Measurements from ENCODE around the gene CCNB1.
A peak's percentile ranks its signal among the peaks of the same experiment; 100 is the strongest.
"Not testable (repeated sequence)": the region's sequence is repeated elsewhere in the genome, so short reads cannot be mapped to it uniquely, and the experiment has no call there.

Gene CCNB1

GRCh38 chr5:69166686-69167492 is at the start of gene CCNB1:
TSS of gene CCNB1 (plus strand) at chr5:69167150. CDS start at chr5:69167263, 113 bp downstream.
- Histone ChIP-seq H3K4me3 (ENCODE audit: insufficient read length, low read depth) (peak within 1 kb of the TSS; percentile 95), H3K9me3 (ENCODE audit: insufficient read depth, low read length) (no peaks in the 10 kb centered on the region), H3K9ac (ENCODE audit: insufficient read length, low read depth) (peak within 1 kb of the TSS; percentile 96), H3K27me3 (ENCODE audit: insufficient read depth, insufficient read length) (no peaks in the 10 kb centered on the region), H3K4me1 (ENCODE audit: insufficient read depth, insufficient read length) (no peaks in the 10 kb centered on the region), H3K36me3 (ENCODE audit: insufficient read depth, insufficient read length, low read length) (peaks cover 38% of the 10 kb centered on the region)
- TF ChIP-seq YY1 (IDR thresholded peaks at IDR 0.05; ENCODE audit: insufficient read depth, insufficient read length) (no peak), SUZ12 (IDR thresholded peaks at IDR 0.05; ENCODE audit: extremely low read depth, insufficient read depth, insufficient read length) (no peak), ZNF274 (IDR thresholded peaks at IDR 0.05; ENCODE audit: low read depth, low read length) (no peak)
- DNase-seq (ENCODE audit: low read depth, low spot score) = peak; percentile 92

DNA sequence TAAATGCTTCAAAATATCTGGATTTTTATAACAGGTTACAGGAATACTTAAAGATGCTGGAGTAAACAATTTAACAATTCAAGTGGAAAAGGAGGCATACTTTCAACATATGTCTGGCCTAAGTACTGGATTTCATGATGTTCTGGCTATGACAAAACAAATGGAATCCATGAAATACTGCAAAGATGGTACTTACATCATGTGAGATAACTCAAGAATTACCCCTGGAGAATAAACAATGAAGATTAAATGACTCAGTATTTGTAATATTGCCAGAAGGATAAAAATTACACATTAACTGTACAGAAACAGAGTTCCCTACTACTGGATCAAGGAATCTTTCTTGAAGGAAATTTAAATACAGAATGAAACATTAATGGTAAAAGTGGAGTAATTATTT is 37.5 kb upstream of the CCNB1 start:
- peaks cover 35% of the 10 kb centered on the region for H3K36me3 ChIP-seq (ENCODE audit: insufficient read depth, insufficient read length, low read length)
- H3K4me3 ChIP-seq (ENCODE audit: insufficient read length, low read depth) = no peak overlapping the region
- TF ChIP-seq ZNF274 (IDR thresholded peaks at IDR 0.05; ENCODE audit: low read depth, low read length) = no peak
- TF ChIP-seq YY1 (IDR thresholded peaks at IDR 0.05; ENCODE audit: insufficient read depth, insufficient read length) = no peak
- no peak for TF ChIP-seq SUZ12 (IDR thresholded peaks at IDR 0.05; ENCODE audit: extremely low read depth, insufficient read depth, insufficient read length)
- H3K9ac ChIP-seq (ENCODE audit: insufficient read length, low read depth) = no peak overlapping the region
- no peaks in the 10 kb centered on the region for H3K4me1 ChIP-seq (ENCODE audit: insufficient read depth, insufficient read length)
- no peaks in the 10 kb centered on the region for H3K27me3 ChIP-seq (ENCODE audit: insufficient read depth, insufficient read length)
- DNase-seq (ENCODE audit: low read depth, low spot score) = no peak
- H3K9me3 ChIP-seq (ENCODE audit: insufficient read depth, low read length) = no peaks in the 10 kb centered on the region

- Histone ChIP-seq H3K9ac (ENCODE audit: insufficient read length, low read depth) (no peak overlapping the region), H3K36me3 (ENCODE audit: insufficient read depth, insufficient read length, low read length) (peaks cover 31% of the 10 kb centered on the region), H3K27me3 (ENCODE audit: insufficient read depth, insufficient read length) (no peaks in the 10 kb centered on the region), H3K4me1 (ENCODE audit: insufficient read depth, insufficient read length) (no peaks in the 10 kb centered on the region), H3K9me3 (ENCODE audit: insufficient read depth, low read length) (no peaks in the 10 kb centered on the region), H3K4me3 (ENCODE audit: insufficient read length, low read depth) (no peak overlapping the region)
- no peak for DNase-seq (ENCODE audit: low read depth, low spot score)
- no peak for TF ChIP-seq ZNF274 (IDR thresholded peaks at IDR 0.05; ENCODE audit: low read depth, low read length)
- TF ChIP-seq SUZ12 (IDR thresholded peaks at IDR 0.05; ENCODE audit: extremely low read depth, insufficient read depth, insufficient read length) = no peak
- TF ChIP-seq YY1 (IDR thresholded peaks at IDR 0.05; ENCODE audit: insufficient read depth, insufficient read length) = no peak
Measured at GRCh38 chr5:69130241-69130640, 36.7 kb upstream of the CCNB1 start.

DNA sequence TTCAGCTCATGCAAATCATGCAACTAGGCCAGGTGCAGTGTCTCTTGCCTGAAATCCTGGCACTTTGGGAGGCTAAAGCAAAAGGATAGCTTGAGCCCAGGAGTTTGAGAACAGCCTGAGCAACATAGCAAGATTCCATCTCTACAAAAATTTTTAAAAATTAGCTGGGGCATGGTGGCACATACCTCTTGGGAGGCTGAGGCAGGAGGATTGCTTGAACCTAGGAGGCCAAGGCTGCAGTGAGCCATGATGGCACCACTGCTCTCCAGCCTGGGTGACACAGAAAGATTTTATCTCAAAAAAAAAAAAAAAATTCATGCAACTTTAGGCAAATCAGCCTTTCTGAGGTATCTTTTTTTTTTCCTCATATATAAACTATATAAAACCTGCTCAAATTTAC is 35.6 kb upstream of the CCNB1 start:
- H3K27me3 ChIP-seq (ENCODE audit: insufficient read depth, insufficient read length) = no peaks in the 10 kb centered on the region
- DNase-seq (ENCODE audit: low read depth, low spot score) = no peak
- no peak overlapping the region for H3K9ac ChIP-seq (ENCODE audit: insufficient read length, low read depth)
- no peaks in the 10 kb centered on the region for H3K9me3 ChIP-seq (ENCODE audit: insufficient read depth, low read length)
- peaks cover 31% of the 10 kb centered on the region for H3K36me3 ChIP-seq (ENCODE audit: insufficient read depth, insufficient read length, low read length)
- TF ChIP-seq SUZ12 (IDR thresholded peaks at IDR 0.05; ENCODE audit: extremely low read depth, insufficient read depth, insufficient read length) (no peak), ZNF274 (IDR thresholded peaks at IDR 0.05; ENCODE audit: low read depth, low read length) (no peak), YY1 (IDR thresholded peaks at IDR 0.05; ENCODE audit: insufficient read depth, insufficient read length) (no peak)
- H3K4me1 ChIP-seq (ENCODE audit: insufficient read depth, insufficient read length) = no peaks in the 10 kb centered on the region
- no peak overlapping the region for H3K4me3 ChIP-seq (ENCODE audit: insufficient read length, low read depth)

DNA sequence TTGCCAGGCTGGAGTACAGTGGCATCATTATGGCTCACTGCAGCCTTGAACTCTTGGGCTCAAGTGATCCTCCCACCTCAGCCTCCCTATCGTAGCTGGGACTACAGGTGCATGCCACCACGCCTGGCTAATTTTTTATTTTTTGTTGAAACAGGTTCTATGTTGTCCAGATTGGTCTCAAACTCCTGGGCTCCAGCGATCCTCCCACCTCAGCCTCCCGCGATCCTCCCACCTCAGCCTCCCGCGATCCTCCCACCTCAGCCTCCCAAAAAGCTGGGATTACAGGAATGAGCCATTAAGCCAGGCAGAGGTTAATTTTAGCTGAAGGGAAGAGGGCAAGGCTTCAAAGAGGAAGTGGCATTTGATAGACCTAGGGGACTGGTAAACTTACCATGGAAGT is 32.8 kb upstream of the CCNB1 start:
- Histone ChIP-seq H3K4me1 (ENCODE audit: insufficient read depth, insufficient read length) (no peaks in the 10 kb centered on the region), H3K9ac (ENCODE audit: insufficient read length, low read depth) (no peak overlapping the region), H3K27me3 (ENCODE audit: insufficient read depth, insufficient read length) (no peaks in the 10 kb centered on the region), H3K36me3 (ENCODE audit: insufficient read depth, insufficient read length, low read length) (peaks cover 19% of the 10 kb centered on the region), H3K9me3 (ENCODE audit: insufficient read depth, low read length) (no peaks in the 10 kb centered on the region), H3K4me3 (ENCODE audit: insufficient read length, low read depth) (no peak overlapping the region)
- DNase-seq (ENCODE audit: low read depth, low spot score) = no peak
- TF ChIP-seq YY1 (IDR thresholded peaks at IDR 0.05; ENCODE audit: insufficient read depth, insufficient read length) (no peak), SUZ12 (IDR thresholded peaks at IDR 0.05; ENCODE audit: extremely low read depth, insufficient read depth, insufficient read length) (no peak), ZNF274 (IDR thresholded peaks at IDR 0.05; ENCODE audit: low read depth, low read length) (no peak)

DNA sequence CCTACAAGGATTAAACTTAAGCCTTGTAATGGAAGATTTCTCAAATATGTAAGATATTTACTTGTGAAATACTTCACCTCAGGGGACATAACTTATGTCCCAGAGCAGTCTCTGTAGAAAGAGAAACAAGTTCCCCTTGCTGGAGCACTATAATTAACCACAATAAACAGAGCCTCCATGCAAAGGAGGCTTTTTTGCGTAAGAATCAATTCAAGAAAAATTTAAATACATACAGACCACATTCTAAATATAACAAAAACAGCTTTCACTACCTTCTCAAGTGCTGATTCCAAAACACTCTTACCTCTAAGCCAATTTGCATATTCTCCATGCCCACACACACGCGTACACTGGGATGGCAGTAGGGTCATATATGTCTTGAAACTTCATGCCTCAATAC is 30.7 kb upstream of the CCNB1 start:
- peaks cover 4% of the 10 kb centered on the region for H3K36me3 ChIP-seq (ENCODE audit: insufficient read depth, insufficient read length, low read length)
- DNase-seq (ENCODE audit: low read depth, low spot score) = no peak
- no peaks in the 10 kb centered on the region for H3K9me3 ChIP-seq (ENCODE audit: insufficient read depth, low read length)
- H3K27me3 ChIP-seq (ENCODE audit: insufficient read depth, insufficient read length) = no peaks in the 10 kb centered on the region
- no peak overlapping the region for H3K9ac ChIP-seq (ENCODE audit: insufficient read length, low read depth)
- no peak overlapping the region for H3K4me3 ChIP-seq (ENCODE audit: insufficient read length, low read depth)
- no peaks in the 10 kb centered on the region for H3K4me1 ChIP-seq (ENCODE audit: insufficient read depth, insufficient read length)
- TF ChIP-seq ZNF274 (IDR thresholded peaks at IDR 0.05; ENCODE audit: low read depth, low read length) = no peak
- TF ChIP-seq YY1 (IDR thresholded peaks at IDR 0.05; ENCODE audit: insufficient read depth, insufficient read length) = no peak
- TF ChIP-seq SUZ12 (IDR thresholded peaks at IDR 0.05; ENCODE audit: extremely low read depth, insufficient read depth, insufficient read length) = no peak

DNA sequence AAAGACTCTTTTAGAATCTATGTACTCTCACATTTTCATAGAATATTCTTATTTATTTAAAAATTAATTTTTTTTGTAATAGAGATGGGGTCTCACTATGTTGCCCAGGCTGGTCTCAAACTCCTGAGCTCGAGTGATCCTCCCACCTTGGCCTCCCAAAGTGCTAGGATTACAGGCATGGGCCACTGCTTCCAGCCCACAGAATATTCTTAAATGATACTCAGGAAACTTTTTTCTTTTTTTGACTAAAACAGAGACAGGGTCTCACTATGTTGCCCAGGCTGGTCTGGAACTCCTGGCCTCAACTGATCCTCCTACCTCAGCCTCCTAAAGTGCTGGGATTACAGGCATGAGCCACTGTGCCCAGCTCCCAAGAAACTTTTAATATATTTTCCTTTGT is 29.7 kb upstream of the CCNB1 start:
- H3K4me1 ChIP-seq (ENCODE audit: insufficient read depth, insufficient read length); H3K36me3 ChIP-seq (ENCODE audit: insufficient read depth, insufficient read length, low read length); H3K9ac ChIP-seq (ENCODE audit: insufficient read length, low read depth); DNase-seq (ENCODE audit: low read depth, low spot score); H3K27me3 ChIP-seq (ENCODE audit: insufficient read depth, insufficient read length); H3K4me3 ChIP-seq (ENCODE audit: insufficient read length, low read depth); H3K9me3 ChIP-seq (ENCODE audit: insufficient read depth, low read length): not testable (repeated sequence)
